ENCODE measurements around the gene NUDT14.

DNA sequence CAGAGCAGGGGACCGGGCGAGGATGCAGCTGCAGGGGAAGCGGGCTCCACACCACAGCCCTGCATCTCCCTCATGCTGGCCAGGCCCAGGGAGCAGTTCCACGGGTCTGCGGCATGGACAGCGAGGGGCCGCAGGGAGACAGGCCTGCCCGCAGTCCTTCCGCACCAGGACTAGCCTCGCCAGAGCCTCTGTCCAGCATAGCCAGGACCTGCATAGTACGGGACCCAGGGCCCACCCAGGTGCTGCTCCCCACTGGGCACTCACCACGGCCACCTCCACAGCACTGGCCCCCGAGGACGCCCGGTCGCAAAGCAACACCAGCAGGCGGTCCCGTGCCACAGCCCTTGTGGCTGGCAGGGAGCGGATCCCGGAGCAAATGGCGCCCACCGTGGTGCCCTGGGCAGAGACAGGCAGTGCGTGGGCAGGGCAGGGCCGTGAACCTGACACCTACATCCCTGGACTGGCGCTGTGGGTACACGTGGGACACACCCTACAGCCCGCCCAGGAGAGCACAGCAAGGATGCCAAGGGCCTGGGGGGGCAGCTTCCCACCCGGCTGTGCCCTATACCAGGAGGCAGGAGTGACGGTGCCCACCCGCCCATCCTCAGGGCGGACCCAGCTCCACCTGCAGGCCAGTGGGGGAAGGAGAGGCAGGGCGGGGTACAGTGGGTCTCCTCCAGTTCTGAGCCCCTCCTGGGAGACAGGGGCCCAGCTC, 36.3 kb downstream of the NUDT14 start:
- TF ChIP-seq CTCF (IDR thresholded peaks at IDR 0.05), result no peak
- no peak for TF ChIP-seq EP300 (IDR thresholded peaks at IDR 0.05)

All from ovary (tissue), 3 donors.